ENCODE measurements around the gene KPNA5.

DNA sequence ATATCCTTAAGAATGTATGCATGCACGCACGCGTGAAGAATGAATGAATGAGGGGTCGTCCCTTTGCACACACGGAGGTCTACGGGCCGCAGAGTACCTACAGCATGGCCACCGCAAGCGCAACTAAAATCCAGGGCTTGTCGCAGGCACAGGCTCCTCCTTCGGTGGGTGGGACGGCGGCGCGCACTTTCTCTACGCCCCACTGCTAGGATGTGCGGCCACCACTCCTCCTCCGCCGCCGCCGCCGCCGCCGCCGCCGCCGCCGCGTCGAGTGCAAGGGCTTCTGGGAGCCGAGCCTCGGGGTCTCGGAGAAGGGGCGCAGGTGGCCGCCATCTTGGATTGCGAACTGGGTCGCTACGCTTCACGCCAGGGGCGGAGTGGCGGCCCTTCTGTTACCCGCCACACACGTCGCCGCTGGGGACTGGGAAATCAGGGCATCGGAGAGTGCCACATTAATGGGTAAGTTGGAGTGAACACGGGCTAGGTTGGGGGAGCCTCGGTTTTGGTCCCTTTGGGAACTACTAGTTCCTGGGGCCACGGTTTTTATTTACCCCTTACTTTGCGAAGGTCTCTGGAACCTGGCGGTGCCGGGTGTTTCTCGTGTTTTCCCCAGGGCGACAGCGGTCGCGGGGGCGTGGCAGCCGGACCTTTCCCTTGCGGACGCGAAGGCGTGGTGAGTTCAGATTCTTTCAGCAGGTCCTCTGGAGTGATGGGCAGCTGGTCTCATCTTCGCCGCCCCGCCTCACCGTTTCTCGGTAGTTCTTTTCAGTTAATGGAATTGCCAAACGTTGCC is at the start of gene KPNA5:
- TF ChIP-seq TARDBP (IDR thresholded peaks at IDR 0.05) (no peak), FOXM1 (IDR thresholded peaks at IDR 0.05; ENCODE audit: borderline replicate concordance) (no peak), SUZ12 (IDR thresholded peaks at IDR 0.05) (no peak), SP1 (IDR thresholded peaks at IDR 0.05) (no peak), ELF4 (IDR thresholded peaks at IDR 0.05) (no peak; the same call in 1 of the 2 replicates), LEF1 (IDR thresholded peaks at IDR 0.05; ENCODE audit: borderline replicate concordance) (no peak)
- TF ChIP-seq, protein P1, sequence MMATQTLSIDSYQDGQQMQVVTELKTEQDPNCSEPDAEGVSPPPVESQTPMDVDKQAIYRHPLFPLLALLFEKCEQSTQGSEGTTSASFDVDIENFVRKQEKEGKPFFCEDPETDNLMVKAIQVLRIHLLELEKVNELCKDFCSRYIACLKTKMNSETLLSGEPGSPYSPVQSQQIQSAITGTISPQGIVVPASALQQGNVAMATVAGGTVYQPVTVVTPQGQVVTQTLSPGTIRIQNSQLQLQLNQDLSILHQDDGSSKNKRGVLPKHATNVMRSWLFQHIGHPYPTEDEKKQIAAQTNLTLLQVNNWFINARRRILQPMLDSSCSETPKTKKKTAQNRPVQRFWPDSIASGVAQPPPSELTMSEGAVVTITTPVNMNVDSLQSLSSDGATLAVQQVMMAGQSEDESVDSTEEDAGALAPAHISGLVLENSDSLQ (IDR thresholded peaks at IDR 0.05): peak; percentile 88

Data from HEK293T (cell line).